Measurements from ENCODE around the gene HEATR1.
"Not testable (repeated sequence)": the region's sequence is repeated elsewhere in the genome, so short reads cannot be mapped to it uniquely, and the experiment has no call there.

Gene HEATR1

GRCh38 chr1:236612349-236612748 lies 8.0 kb upstream of the HEATR1 start:
- TF ChIP-seq, protein P1, sequence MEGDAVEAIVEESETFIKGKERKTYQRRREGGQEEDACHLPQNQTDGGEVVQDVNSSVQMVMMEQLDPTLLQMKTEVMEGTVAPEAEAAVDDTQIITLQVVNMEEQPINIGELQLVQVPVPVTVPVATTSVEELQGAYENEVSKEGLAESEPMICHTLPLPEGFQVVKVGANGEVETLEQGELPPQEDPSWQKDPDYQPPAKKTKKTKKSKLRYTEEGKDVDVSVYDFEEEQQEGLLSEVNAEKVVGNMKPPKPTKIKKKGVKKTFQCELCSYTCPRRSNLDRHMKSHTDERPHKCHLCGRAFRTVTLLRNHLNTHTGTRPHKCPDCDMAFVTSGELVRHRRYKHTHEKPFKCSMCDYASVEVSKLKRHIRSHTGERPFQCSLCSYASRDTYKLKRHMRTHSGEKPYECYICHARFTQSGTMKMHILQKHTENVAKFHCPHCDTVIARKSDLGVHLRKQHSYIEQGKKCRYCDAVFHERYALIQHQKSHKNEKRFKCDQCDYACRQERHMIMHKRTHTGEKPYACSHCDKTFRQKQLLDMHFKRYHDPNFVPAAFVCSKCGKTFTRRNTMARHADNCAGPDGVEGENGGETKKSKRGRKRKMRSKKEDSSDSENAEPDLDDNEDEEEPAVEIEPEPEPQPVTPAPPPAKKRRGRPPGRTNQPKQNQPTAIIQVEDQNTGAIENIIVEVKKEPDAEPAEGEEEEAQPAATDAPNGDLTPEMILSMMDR (IDR thresholded peaks at IDR 0.05; ENCODE audit: low read depth, low read length): no peak
- no peak overlapping the region for H3K4me3 ChIP-seq (ENCODE audit: low read depth, low read length)

- TF ChIP-seq, protein P1 (IDR thresholded peaks at IDR 0.05; ENCODE audit: low read depth, low read length): peak; percentile 34
Measured at GRCh38 chr1:236608930-236609726, 4.8 kb upstream of the HEATR1 start.

DNA sequence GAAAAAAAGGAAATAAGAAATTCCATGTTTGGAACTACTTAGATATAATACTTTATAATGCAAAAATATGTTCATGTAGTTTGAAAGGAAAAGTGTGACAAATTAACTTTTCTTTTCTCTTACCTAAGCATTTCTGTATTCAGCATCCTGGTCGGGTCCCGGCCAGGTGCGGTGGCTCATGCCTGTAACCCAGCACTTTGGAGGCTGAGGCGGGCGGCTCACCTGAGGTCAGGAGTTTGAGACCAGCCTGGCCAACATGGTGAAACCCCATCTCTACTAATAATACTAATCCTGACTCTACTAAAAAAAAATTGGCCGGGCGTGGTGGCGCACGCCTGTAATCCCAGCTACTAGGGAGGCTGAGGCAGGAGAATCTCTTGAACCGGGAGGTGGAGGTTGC lies 3.3 kb upstream of the HEATR1 start:
- not testable (repeated sequence) for H3K4me3 ChIP-seq (ENCODE audit: low read depth, low read length)

More at GRCh38 chr1:236608930-236609726, 4.8 kb upstream of the HEATR1 start:
- no peak overlapping the region for H3K4me3 ChIP-seq (ENCODE audit: low read depth, low read length)

DNA sequence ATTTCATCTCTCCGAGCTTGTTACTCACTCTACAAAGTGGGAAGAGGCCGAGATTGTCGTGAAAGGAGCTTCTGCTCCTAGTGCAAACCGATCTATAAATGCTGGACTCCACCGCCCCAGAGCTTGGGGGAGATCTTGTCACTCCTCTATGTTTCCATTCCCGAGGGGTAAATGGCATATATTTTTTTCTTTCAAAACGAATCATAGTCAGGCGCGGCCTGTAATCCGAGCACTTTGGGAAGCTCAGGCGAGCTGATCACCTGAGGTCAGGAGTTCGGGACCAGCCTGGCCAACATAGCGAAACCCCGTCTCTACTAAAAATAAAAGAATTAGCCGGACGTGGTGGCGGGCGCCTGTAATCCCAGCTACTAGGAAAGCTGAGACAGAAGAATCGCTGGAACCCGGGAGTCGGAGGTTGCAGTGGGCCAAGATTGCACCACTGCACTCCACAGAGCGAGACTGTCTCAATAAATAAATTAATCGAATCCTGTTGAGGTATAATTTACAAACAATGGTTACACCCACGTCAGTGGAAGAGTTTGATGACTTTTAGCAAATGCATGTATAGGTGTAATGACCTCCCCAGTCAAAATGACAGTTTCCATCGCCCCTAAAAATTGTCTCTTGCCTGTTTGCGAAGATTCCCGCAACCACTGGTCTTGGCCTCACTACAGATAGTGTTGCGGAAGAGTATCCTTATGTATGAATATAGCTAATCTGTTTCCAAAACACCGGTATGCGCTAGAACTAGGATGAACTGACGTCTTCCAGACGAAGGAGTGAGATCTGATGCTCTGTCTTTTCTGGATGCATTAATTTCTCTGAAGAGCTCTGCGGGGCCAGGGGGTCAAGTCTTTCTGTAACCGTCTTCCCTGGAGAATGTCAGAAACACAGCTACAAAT lies 840 bp upstream of the HEATR1 start:
- TF ChIP-seq, protein P1 (IDR thresholded peaks at IDR 0.05; ENCODE audit: low read depth, low read length): no peak
- H3K4me3 ChIP-seq (ENCODE audit: low read depth, low read length): peak overlapping the region; percentile 94

DNA sequence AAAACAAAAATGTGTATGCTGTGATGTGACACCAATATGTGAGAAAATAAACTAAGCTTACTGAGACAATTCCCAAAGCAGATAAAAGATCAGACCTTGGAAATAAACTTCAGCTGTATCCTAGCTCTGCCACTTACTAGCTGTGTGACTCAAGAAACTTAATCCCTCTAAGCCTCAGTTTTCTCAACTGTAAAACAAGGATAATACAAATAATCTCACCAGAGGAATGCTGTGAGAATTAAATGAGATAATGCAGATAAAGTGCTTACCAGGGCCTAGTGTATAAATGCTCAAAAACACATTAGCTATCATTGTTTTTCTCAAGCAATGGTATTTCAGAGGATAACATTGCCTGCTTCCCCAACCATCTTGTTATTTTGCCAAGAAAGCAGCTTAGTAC lies 2.1 kb downstream of the HEATR1 start:
- TF ChIP-seq, protein P1 (IDR thresholded peaks at IDR 0.05; ENCODE audit: low read depth, low read length): no peak
- H3K4me3 ChIP-seq (ENCODE audit: low read depth, low read length): no peak overlapping the region

DNA sequence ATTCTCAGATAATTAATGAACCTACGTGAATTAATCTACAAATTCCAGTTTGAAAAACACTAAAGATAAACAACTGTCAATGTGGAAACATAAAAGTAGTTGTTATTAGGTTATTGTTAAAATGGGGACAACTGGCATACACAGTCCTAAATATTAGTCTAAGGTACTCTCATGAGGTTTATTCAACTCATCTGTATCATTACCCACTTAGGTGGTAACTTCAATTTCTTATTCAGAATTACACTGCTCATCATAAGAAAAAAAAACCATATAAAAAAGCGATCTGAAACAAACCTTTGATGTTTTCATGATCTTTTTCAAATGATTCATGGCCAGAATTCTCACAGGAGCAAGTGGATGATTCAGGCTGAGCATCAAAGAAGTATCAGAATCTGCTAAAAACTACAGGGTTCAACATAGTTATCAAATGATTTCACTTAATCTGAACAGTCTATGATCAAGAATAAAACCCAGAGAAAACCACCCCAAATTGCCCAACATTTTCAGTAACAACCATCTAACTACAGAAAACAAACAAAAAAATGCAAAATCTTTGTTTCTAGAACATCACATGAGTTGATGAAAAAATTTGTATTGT lies 13.7 kb downstream of the HEATR1 start:
- TF ChIP-seq, protein P1 (IDR thresholded peaks at IDR 0.05; ENCODE audit: low read depth, low read length): no peak

DNA sequence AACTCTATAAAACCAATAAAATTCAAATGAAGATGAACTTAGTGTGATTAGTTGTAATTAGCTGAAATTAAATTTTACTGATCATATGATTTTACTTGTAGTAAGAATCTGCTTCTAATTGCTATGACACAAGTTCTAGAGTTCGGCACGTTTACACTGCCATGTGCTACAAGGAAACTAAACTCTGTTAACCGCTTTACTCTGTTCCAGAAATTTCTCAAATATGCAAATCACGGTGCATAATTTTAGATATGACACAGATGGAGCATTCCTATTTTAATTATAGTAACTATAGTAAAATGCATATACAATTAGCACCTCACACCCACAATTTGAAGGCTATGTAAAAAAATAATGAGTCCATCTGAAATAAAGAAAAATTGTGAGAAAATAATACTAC lies 14.8 kb downstream of the HEATR1 start:
- TF ChIP-seq, protein P1 (IDR thresholded peaks at IDR 0.05; ENCODE audit: low read depth, low read length): no peak
- no peak overlapping the region for H3K4me3 ChIP-seq (ENCODE audit: low read depth, low read length)

More for the DNA sequence above, 13.7 kb downstream of the HEATR1 start:
- H3K4me3 ChIP-seq (ENCODE audit: low read depth, low read length): no peak overlapping the region

Measured in WI38 (cell line).